MM.1S (cell line): ENCODE data around the gene BMS1.

ENCODE experiments used
- DNase-seq: peaks from one replicate; pipeline ENCODE4 v3.0.0-alpha.2; 2015
- H2AFZ ChIP-seq: fragments of 300-600 bp; sonication (generic); 2 replicates; pipeline ENCODE4 v1.6.0; 2016; ENCODE audit warnings: antibody characterized with exemption, low read length
- H3F3A ChIP-seq: fragments of 300-600 bp; sonication (generic); 2 replicates; pipeline ENCODE4 v1.6.1; 2016; ENCODE audit warnings: mild to moderate bottlenecking, antibody characterized with exemption, low read length, moderate library complexity, mixed read lengths; ENCODE audit not compliant: insufficient read depth
- H3K27ac ChIP-seq: fragments of 300-600 bp; sonication (generic); 2 replicates; pipeline ENCODE4 v1.5.1; 2016; ENCODE audit warnings: mild to moderate bottlenecking, low read length
- H3K27me3 ChIP-seq: fragments of 300-600 bp; sonication (generic); replicated peaks from 2 replicates; pipeline ENCODE4 v1.6.0; 2016; ENCODE audit warnings: low read length; ENCODE audit not compliant: insufficient read depth
- H3K36me3 ChIP-seq: fragments of 300-600 bp; sonication (generic); replicated peaks from 2 replicates; pipeline ENCODE4 v1.6.1; 2016; ENCODE audit warnings: mild to moderate bottlenecking, low read length, mixed read lengths; ENCODE audit not compliant: insufficient read depth
- H3K4me1 ChIP-seq: fragments of 300-600 bp; sonication (generic); 2 replicates; pipeline ENCODE4 v1.6.1; 2016; ENCODE audit warnings: low read length, mixed read lengths
- H3K4me2 ChIP-seq: fragments of 300-600 bp; sonication (generic); 2 replicates; pipeline ENCODE4 v1.6.0; 2016; ENCODE audit warnings: low read depth, low read length
- H3K4me3 ChIP-seq: fragments of 300-600 bp; sonication (generic); 2 replicates; pipeline ENCODE4 v1.5.1; 2016; ENCODE audit warnings: low read length, mixed read lengths
- H3K79me2 ChIP-seq: fragments of 300-600 bp; sonication (generic); 2 replicates; pipeline ENCODE4 v1.6.1; 2016; ENCODE audit warnings: mixed run types, low read length, mixed read lengths
- H3K9ac ChIP-seq: fragments of 300-600 bp; sonication (generic); 2 replicates; pipeline ENCODE4 v1.6.1; 2016; ENCODE audit warnings: low read length, mixed read lengths
- H3K9me2 ChIP-seq: fragments of 300-600 bp; sonication (generic); replicated peaks from 2 replicates; pipeline ENCODE4 v1.6.1; 2016; ENCODE audit warnings: mild to moderate bottlenecking, low read length, mixed read lengths; ENCODE audit not compliant: insufficient read depth
- H3K9me3 ChIP-seq: fragments of 300-600 bp; sonication (generic); replicated peaks from 2 replicates; pipeline ENCODE4 v1.6.1; 2016; ENCODE audit warnings: mild to moderate bottlenecking, low read length, mixed read lengths; ENCODE audit not compliant: insufficient read depth
- H4K20me1 ChIP-seq: fragments of 300-600 bp; sonication (generic); 2 replicates; pipeline ENCODE4 v1.6.1; 2016; ENCODE audit warnings: mild to moderate bottlenecking, low read length, moderate library complexity, mixed read lengths; ENCODE audit not compliant: insufficient read depth
- EZH2 ChIP-seq: fragments of 300-600 bp; sonication (generic); optimal IDR thresholded peaks from 2 replicates; pipeline ENCODE3; 2017; ENCODE audit warnings: low read depth, mild to moderate bottlenecking, antibody characterized with exemption, low read length, mixed read lengths
- EZH2phosphoT487 ChIP-seq: fragments of 300-600 bp; sonication (generic); IDR thresholded peaks from 2 replicates; pipeline ENCODE4 v1.6.1; 2018; ENCODE audit warnings: antibody characterized with exemption, low read length
- TF ChIP-seq, protein P1 (sequence below): fragments of 300-600 bp; sonication (generic); IDR thresholded peaks from 2 replicates; pipeline ENCODE4 v1.5.1; 2016; ENCODE audit warnings: antibody characterized with exemption, low read length, mixed read lengths

Gene BMS1

GRCh38 chr10:42785759-42786158 is 3.2 kb downstream of the BMS1 start:
- H3K27ac ChIP-seq, result no peak overlapping the region

DNA sequence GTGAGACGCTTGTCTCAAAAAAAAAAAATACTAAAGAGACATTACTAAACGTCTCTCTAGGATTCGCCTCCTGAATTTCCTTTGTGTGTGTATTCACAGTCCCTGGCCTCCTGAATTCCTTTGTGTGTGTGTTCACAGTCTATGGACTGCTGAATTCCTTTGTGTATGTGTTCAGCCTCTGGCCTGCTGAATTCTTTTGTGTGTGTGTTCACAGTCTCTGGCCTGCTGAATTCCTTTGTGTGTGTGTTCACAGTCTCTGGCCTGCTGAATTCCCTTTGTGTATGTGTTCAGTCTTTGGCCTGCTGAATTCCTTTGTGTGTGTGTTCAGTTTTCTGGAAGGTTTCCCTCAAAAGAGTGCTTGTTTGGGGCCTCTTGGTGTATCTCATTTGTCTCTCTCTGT is 8.2 kb downstream of the BMS1 start:
- H3K36me3 ChIP-seq, result peaks cover 4% of the 10 kb centered on the region; the same call in 1 of the 2 replicates

More at GRCh38 chr10:42785759-42786158, 3.2 kb downstream of the BMS1 start:
- Histone ChIP-seq H3F3A (no peaks in the 10 kb centered on the region), H3K27me3 (no peaks in the 10 kb centered on the region), H3K36me3 (peaks cover 2% of the 10 kb centered on the region; the same call in 1 of the 2 replicates), H3K9ac (no peak overlapping the region), H3K4me1 (no peaks in the 10 kb centered on the region; the same call in 1 of the 2 replicates), H3K79me2 (peaks cover 34% of the 10 kb centered on the region), H4K20me1 (no peaks in the 10 kb centered on the region), H2AFZ (no peak overlapping the region), H3K4me2 (no peak overlapping the region), H3K4me3 (no peak overlapping the region), H3K9me3 (no peaks in the 10 kb centered on the region), H3K9me2 (no peaks in the 10 kb centered on the region)
- DNase-seq, result no peak
- no peak for TF ChIP-seq EZH2phosphoT487
- TF ChIP-seq, protein P1, sequence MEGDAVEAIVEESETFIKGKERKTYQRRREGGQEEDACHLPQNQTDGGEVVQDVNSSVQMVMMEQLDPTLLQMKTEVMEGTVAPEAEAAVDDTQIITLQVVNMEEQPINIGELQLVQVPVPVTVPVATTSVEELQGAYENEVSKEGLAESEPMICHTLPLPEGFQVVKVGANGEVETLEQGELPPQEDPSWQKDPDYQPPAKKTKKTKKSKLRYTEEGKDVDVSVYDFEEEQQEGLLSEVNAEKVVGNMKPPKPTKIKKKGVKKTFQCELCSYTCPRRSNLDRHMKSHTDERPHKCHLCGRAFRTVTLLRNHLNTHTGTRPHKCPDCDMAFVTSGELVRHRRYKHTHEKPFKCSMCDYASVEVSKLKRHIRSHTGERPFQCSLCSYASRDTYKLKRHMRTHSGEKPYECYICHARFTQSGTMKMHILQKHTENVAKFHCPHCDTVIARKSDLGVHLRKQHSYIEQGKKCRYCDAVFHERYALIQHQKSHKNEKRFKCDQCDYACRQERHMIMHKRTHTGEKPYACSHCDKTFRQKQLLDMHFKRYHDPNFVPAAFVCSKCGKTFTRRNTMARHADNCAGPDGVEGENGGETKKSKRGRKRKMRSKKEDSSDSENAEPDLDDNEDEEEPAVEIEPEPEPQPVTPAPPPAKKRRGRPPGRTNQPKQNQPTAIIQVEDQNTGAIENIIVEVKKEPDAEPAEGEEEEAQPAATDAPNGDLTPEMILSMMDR, result no peak

GRCh38 chr10:42795701-42796100 is 13.1 kb downstream of the BMS1 start:
- H3K79me2 ChIP-seq, result 0 out of 2 replicates have a peak, but pooled peaks cover 3% of the 10 kb centered on the region
- H3F3A ChIP-seq, result no peaks in the 10 kb centered on the region
- no peaks in the 10 kb centered on the region for H3K4me1 ChIP-seq
- no peak overlapping the region for H2AFZ ChIP-seq
- no peak for DNase-seq
- H3K4me3 ChIP-seq, result no peak overlapping the region
- no peak overlapping the region for H3K27ac ChIP-seq
- H3K9me2 ChIP-seq, result no peaks in the 10 kb centered on the region
- no peaks in the 10 kb centered on the region for H4K20me1 ChIP-seq
- TF ChIP-seq EZH2phosphoT487 (no peak), EZH2 (no peak)
- TF ChIP-seq, protein P1, result no peak
- no peak overlapping the region for H3K9ac ChIP-seq
- H3K36me3 ChIP-seq, result peaks cover 27% of the 10 kb centered on the region
- H3K9me3 ChIP-seq, result no peaks in the 10 kb centered on the region
- H3K4me2 ChIP-seq, result no peak overlapping the region
- H3K27me3 ChIP-seq, result no peaks in the 10 kb centered on the region

More for the DNA sequence above, 8.2 kb downstream of the BMS1 start:
- Histone ChIP-seq H3K4me2 (no peak overlapping the region), H3K9me3 (no peaks in the 10 kb centered on the region), H3K27ac (no peak overlapping the region), H3K27me3 (no peaks in the 10 kb centered on the region), H3K4me1 (no peaks in the 10 kb centered on the region), H3K9me2 (no peaks in the 10 kb centered on the region), H4K20me1 (no peaks in the 10 kb centered on the region), H3K79me2 (0 out of 2 replicates have a peak, but pooled peaks cover 5% of the 10 kb centered on the region), H2AFZ (no peak overlapping the region), H3K9ac (no peak overlapping the region), H3F3A (no peaks in the 10 kb centered on the region), H3K4me3 (no peak overlapping the region)
- no peak for DNase-seq
- TF ChIP-seq EZH2, result no peak
- TF ChIP-seq EZH2phosphoT487, result no peak
- TF ChIP-seq, protein P1, result no peak
